ENCODE data around the gene HCFC1R1.
"Not testable (repeated sequence)": the region's sequence is repeated elsewhere in the genome, so short reads cannot be mapped to it uniquely, and the experiment has no call there.

Gene HCFC1R1

GRCh38 chr16:3055734-3056115, 32.0 kb upstream of the HCFC1R1 start:
- H3K27me3 ChIP-seq (ENCODE audit: low read depth, low read length); H3K36me3 ChIP-seq (ENCODE audit: control insufficient read depth in 1 of 2, insufficient read depth in 2 of 2, low read length in 2 of 2); H3K27ac ChIP-seq (ENCODE audit: low read length); H3K4me3 ChIP-seq (ENCODE audit: low read depth in 1 of 2, low read length in 2 of 2); H3K9me3 ChIP-seq (ENCODE audit: control insufficient read depth in 1 of 2, low read length in 2 of 2): not testable (repeated sequence)
- peaks cover 0 to 20% of the 10 kb centered on the region in 2 donors for H3K4me1 ChIP-seq (ENCODE audit: control insufficient read depth in 1 of 2, insufficient read depth in 2 of 2, low read length in 2 of 2)

GRCh38 chr16:3054965-3055733, 31.4 kb upstream of the HCFC1R1 start:
- no peaks in the 10 kb centered on the region for H3K36me3 ChIP-seq (ENCODE audit: control insufficient read depth in 1 of 2, insufficient read depth in 2 of 2, low read length in 2 of 2)
- H3K27me3 ChIP-seq (ENCODE audit: low read depth, low read length) = no peaks in the 10 kb centered on the region
- no peak overlapping the region for H3K4me3 ChIP-seq (ENCODE audit: low read depth in 1 of 2, low read length in 2 of 2)
- H3K9me3 ChIP-seq (ENCODE audit: control insufficient read depth in 1 of 2, low read length in 2 of 2) = no peaks in the 10 kb centered on the region
- peaks cover 0 to 20% of the 10 kb centered on the region in 2 donors for H3K4me1 ChIP-seq (ENCODE audit: control insufficient read depth in 1 of 2, insufficient read depth in 2 of 2, low read length in 2 of 2)
- no peak overlapping the region for H3K27ac ChIP-seq (ENCODE audit: low read length)

- H3K36me3 ChIP-seq (ENCODE audit: control insufficient read depth in 1 of 2, insufficient read depth in 2 of 2, low read length in 2 of 2); H3K4me1 ChIP-seq (ENCODE audit: control insufficient read depth in 1 of 2, insufficient read depth in 2 of 2, low read length in 2 of 2); H3K27ac ChIP-seq (ENCODE audit: low read length); H3K9me3 ChIP-seq (ENCODE audit: control insufficient read depth in 1 of 2, low read length in 2 of 2); H3K27me3 ChIP-seq (ENCODE audit: low read depth, low read length); H3K4me3 ChIP-seq (ENCODE audit: low read depth in 1 of 2, low read length in 2 of 2): not testable (repeated sequence)
Measured at GRCh38 chr16:3053330-3053710, 29.6 kb upstream of the HCFC1R1 start.

- H3K27ac ChIP-seq (ENCODE audit: low read length); H3K27me3 ChIP-seq (ENCODE audit: low read depth, low read length); H3K9me3 ChIP-seq (ENCODE audit: control insufficient read depth in 1 of 2, low read length in 2 of 2); H3K36me3 ChIP-seq (ENCODE audit: control insufficient read depth in 1 of 2, insufficient read depth in 2 of 2, low read length in 2 of 2); H3K4me1 ChIP-seq (ENCODE audit: control insufficient read depth in 1 of 2, insufficient read depth in 2 of 2, low read length in 2 of 2); H3K4me3 ChIP-seq (ENCODE audit: low read depth in 1 of 2, low read length in 2 of 2): not testable (repeated sequence)
Measured at GRCh38 chr16:3052571-3053329, 29.0 kb upstream of the HCFC1R1 start.

GRCh38 chr16:3051494-3051893, 27.8 kb upstream of the HCFC1R1 start:
- H3K27me3 ChIP-seq (ENCODE audit: low read depth, low read length) = peaks cover 9% of the 10 kb centered on the region
- no peaks in the 10 kb centered on the region for H3K9me3 ChIP-seq (ENCODE audit: control insufficient read depth in 1 of 2, low read length in 2 of 2)
- no peak overlapping the region for H3K27ac ChIP-seq (ENCODE audit: low read length)
- peaks cover 0 to 9% of the 10 kb centered on the region in 2 donors for H3K4me1 ChIP-seq (ENCODE audit: control insufficient read depth in 1 of 2, insufficient read depth in 2 of 2, low read length in 2 of 2)
- no peak overlapping the region for H3K4me3 ChIP-seq (ENCODE audit: low read depth in 1 of 2, low read length in 2 of 2)
- no peaks in the 10 kb centered on the region for H3K36me3 ChIP-seq (ENCODE audit: control insufficient read depth in 1 of 2, insufficient read depth in 2 of 2, low read length in 2 of 2)

- Histone ChIP-seq H3K4me1 (ENCODE audit: control insufficient read depth in 1 of 2, insufficient read depth in 2 of 2, low read length in 2 of 2) (peaks cover 0 to 13% of the 10 kb centered on the region in 2 donors), H3K4me3 (ENCODE audit: low read depth in 1 of 2, low read length in 2 of 2) (no peak overlapping the region), H3K27ac (ENCODE audit: low read length) (no peak overlapping the region), H3K27me3 (ENCODE audit: low read depth, low read length) (peaks cover 14% of the 10 kb centered on the region), H3K36me3 (ENCODE audit: control insufficient read depth in 1 of 2, insufficient read depth in 2 of 2, low read length in 2 of 2) (no peaks in the 10 kb centered on the region), H3K9me3 (ENCODE audit: control insufficient read depth in 1 of 2, low read length in 2 of 2) (no peaks in the 10 kb centered on the region)
Measured at GRCh38 chr16:3051009-3051408, 27.3 kb upstream of the HCFC1R1 start.

- no peaks in the 10 kb centered on the region for H3K9me3 ChIP-seq (ENCODE audit: control insufficient read depth in 1 of 2, low read length in 2 of 2)
- peaks cover 17% of the 10 kb centered on the region for H3K27me3 ChIP-seq (ENCODE audit: low read depth, low read length)
- H3K27ac ChIP-seq (ENCODE audit: low read length) = no peak overlapping the region
- peaks cover 0 to 17% of the 10 kb centered on the region in 2 donors for H3K4me1 ChIP-seq (ENCODE audit: control insufficient read depth in 1 of 2, insufficient read depth in 2 of 2, low read length in 2 of 2)
- no peaks in the 10 kb centered on the region for H3K36me3 ChIP-seq (ENCODE audit: control insufficient read depth in 1 of 2, insufficient read depth in 2 of 2, low read length in 2 of 2)
- no peak overlapping the region for H3K4me3 ChIP-seq (ENCODE audit: low read depth in 1 of 2, low read length in 2 of 2)
Measured at GRCh38 chr16:3050487-3050886, 26.7 kb upstream of the HCFC1R1 start.

- no peaks in the 10 kb centered on the region for H3K9me3 ChIP-seq (ENCODE audit: control insufficient read depth in 1 of 2, low read length in 2 of 2)
- peaks cover 0 to 16% of the 10 kb centered on the region in 2 donors for H3K4me1 ChIP-seq (ENCODE audit: control insufficient read depth in 1 of 2, insufficient read depth in 2 of 2, low read length in 2 of 2)
- H3K27me3 ChIP-seq (ENCODE audit: low read depth, low read length) = peaks cover 17% of the 10 kb centered on the region
- no peak overlapping the region for H3K4me3 ChIP-seq (ENCODE audit: low read depth in 1 of 2, low read length in 2 of 2)
- H3K27ac ChIP-seq (ENCODE audit: low read length) = no peak overlapping the region
- no peaks in the 10 kb centered on the region for H3K36me3 ChIP-seq (ENCODE audit: control insufficient read depth in 1 of 2, insufficient read depth in 2 of 2, low read length in 2 of 2)
Measured at GRCh38 chr16:3049921-3050481, 26.3 kb upstream of the HCFC1R1 start.

GRCh38 chr16:3047387-3047720, 23.6 kb upstream of the HCFC1R1 start:
- Histone ChIP-seq H3K9me3 (ENCODE audit: control insufficient read depth in 1 of 2, low read length in 2 of 2) (no peaks in the 10 kb centered on the region), H3K4me1 (ENCODE audit: control insufficient read depth in 1 of 2, insufficient read depth in 2 of 2, low read length in 2 of 2) (peaks cover 0 to 16% of the 10 kb centered on the region in 2 donors), H3K27ac (ENCODE audit: low read length) (no peak overlapping the region), H3K36me3 (ENCODE audit: control insufficient read depth in 1 of 2, insufficient read depth in 2 of 2, low read length in 2 of 2) (no peaks in the 10 kb centered on the region), H3K27me3 (ENCODE audit: low read depth, low read length) (peaks cover 26% of the 10 kb centered on the region), H3K4me3 (ENCODE audit: low read depth in 1 of 2, low read length in 2 of 2) (peak overlapping the region in 1 of 2 donors; percentile 73)

GRCh38 chr16:3046641-3047386, 23.1 kb upstream of the HCFC1R1 start:
- H3K27ac ChIP-seq (ENCODE audit: low read length) = no peak overlapping the region
- H3K36me3 ChIP-seq (ENCODE audit: control insufficient read depth in 1 of 2, insufficient read depth in 2 of 2, low read length in 2 of 2) = no peaks in the 10 kb centered on the region
- H3K4me3 ChIP-seq (ENCODE audit: low read depth in 1 of 2, low read length in 2 of 2) = peak overlapping the region in 1 of 2 donors; percentile 73
- peaks cover 0 to 16% of the 10 kb centered on the region in 2 donors for H3K4me1 ChIP-seq (ENCODE audit: control insufficient read depth in 1 of 2, insufficient read depth in 2 of 2, low read length in 2 of 2)
- no peaks in the 10 kb centered on the region for H3K9me3 ChIP-seq (ENCODE audit: control insufficient read depth in 1 of 2, low read length in 2 of 2)
- H3K27me3 ChIP-seq (ENCODE audit: low read depth, low read length) = peaks cover 26% of the 10 kb centered on the region

Data from muscle layer of duodenum (tissue), 2 donors.